Upper lobe of left lung (tissue), 4 donors: ENCODE data around the gene NCS1.

Source experiments
- POLR2A ChIP-seq, 4 donors: fragments of 450-650 bp; IDR thresholded peaks; one replicate each; pipeline ENCODE4 v1.5.1; 2016 to 2017; ENCODE audit warnings: antibody characterized with exemption in 4 of 4, mild to moderate bottlenecking in 2 of 4
- POLR2AphosphoS5 ChIP-seq, 2 donors: sonication (generic); formaldehyde crosslinking; IDR thresholded peaks; one replicate each; pipeline ENCODE4 v1.5.1; 2017; ENCODE audit warnings: antibody characterized with exemption in 2 of 2
- TF ChIP-seq, protein P1 (sequence below), 6 experiments: fragments of 450-650 bp in 4 of 6; fragments of 200-600 bp in 2 of 6; sonication (generic) in 2 of 6; IDR thresholded peaks; one replicate each; pipeline ENCODE4 v1.5.1; 2016 to 2019; ENCODE audit warnings: antibody characterized with exemption in 6 of 6

DNA sequence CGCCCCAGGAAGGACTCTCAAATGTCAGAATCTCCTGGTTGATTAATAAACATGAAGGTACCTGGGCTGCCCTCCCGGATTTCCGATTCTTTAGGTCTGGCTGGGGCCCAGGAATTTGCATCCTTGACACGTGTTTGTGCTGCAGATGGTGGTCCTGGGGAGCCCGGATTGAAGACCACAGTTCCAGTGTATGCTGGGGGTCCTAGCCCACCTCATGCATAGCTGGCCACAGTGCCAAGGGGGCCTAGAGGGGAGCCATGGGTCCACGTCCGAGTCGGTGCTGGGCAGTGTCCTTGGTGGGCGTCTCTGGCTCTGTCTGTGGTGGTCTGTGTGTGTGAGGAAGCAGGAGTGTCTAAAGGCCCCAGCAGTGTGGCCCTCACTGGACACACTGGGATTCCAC is 3.2 kb downstream of the NCS1 start:
- TF ChIP-seq, protein P1, sequence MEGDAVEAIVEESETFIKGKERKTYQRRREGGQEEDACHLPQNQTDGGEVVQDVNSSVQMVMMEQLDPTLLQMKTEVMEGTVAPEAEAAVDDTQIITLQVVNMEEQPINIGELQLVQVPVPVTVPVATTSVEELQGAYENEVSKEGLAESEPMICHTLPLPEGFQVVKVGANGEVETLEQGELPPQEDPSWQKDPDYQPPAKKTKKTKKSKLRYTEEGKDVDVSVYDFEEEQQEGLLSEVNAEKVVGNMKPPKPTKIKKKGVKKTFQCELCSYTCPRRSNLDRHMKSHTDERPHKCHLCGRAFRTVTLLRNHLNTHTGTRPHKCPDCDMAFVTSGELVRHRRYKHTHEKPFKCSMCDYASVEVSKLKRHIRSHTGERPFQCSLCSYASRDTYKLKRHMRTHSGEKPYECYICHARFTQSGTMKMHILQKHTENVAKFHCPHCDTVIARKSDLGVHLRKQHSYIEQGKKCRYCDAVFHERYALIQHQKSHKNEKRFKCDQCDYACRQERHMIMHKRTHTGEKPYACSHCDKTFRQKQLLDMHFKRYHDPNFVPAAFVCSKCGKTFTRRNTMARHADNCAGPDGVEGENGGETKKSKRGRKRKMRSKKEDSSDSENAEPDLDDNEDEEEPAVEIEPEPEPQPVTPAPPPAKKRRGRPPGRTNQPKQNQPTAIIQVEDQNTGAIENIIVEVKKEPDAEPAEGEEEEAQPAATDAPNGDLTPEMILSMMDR (IDR thresholded peaks at IDR 0.05), result no peak
- TF ChIP-seq POLR2AphosphoS5 (IDR thresholded peaks at IDR 0.05) (no peak), POLR2A (IDR thresholded peaks at IDR 0.05) (no peak)
